Endothelial cell of umbilical vein (primary cell): ENCODE data around the gene NAA60.

ENCODE experiments used
- MAX ChIP-seq: IDR thresholded peaks from 2 replicates; pipeline ENCODE4 v1.6.1; 2011; ENCODE audit not compliant: insufficient read depth, insufficient read length
- POLR2AphosphoS5 ChIP-seq: IDR thresholded peaks from 2 replicates; pipeline ENCODE4 v1.6.1; 2012; ENCODE audit warnings: low read depth, mild to moderate bottlenecking, control low read depth, low read length, moderate library complexity; ENCODE audit not compliant: insufficient read depth

DNA sequence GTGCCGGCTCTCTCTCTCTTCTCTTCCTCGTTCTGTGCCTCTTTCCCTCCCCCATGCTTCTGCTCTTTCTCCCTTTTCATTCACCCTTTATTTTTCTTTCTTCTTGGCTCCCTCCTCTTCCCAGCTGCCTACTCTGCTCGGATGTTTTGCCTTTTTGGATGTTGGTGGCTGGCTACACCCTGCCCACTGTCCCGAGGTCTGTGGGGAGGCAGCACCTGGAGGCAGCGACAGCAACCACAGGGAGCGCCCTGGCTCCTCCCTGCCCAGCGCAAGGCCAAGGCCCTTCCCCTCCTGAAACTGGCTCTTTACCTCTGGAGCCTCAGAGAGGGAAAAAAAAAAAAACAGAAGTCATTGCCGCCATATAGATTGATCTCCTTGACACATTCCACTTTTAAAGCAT, 77.4 kb downstream of the NAA60 start:
- TF ChIP-seq MAX, result no peak
- TF ChIP-seq POLR2AphosphoS5, result no peak
